Activated T-helper 2 cell treated with anti-CD3 and anti-CD28 coated beads, Interferon-gamma antibody, Interleukin-2, Interleukin-4, amounts not matched to agents 10 μg/mL and 5 μg/mL and 100 μg/mL, durations not matched to agents 14 hours and 24 hours and 36 hours (primary cell): ENCODE data around the gene TBX20. TPM values are rescaled to one million over a fixed set of nuclear protein-coding genes. Genes with fewer than 3 reads are reported as not detected.

Experiments
- DNase-seq: peaks from one replicate; pipeline ENCODE4 v3.0.0; 2021; ENCODE audit warnings: low spot score
- H3K27ac Mint-ChIP-seq: one replicate; pipeline ENCODE4 v1.8.0; 2021; ENCODE audit warnings: mixed read lengths
- H3K27me3 Mint-ChIP-seq: one replicate; pipeline ENCODE4 v1.8.0; 2021; ENCODE audit warnings: low read depth, mixed read lengths
- H3K36me3 Mint-ChIP-seq: one replicate; pipeline ENCODE4 v1.8.0; 2021; ENCODE audit warnings: low read depth, mixed read lengths
- H3K4me1 Mint-ChIP-seq: one replicate; pipeline ENCODE4 v1.8.0; 2021; ENCODE audit warnings: low read depth, mixed read lengths
- H3K4me3 Mint-ChIP-seq: one replicate; pipeline ENCODE4 v1.8.0; 2021; ENCODE audit warnings: low read depth, mild to moderate bottlenecking, moderate library complexity, mixed read lengths
- H3K9me3 Mint-ChIP-seq: one replicate; pipeline ENCODE4 v1.8.0; 2021; ENCODE audit warnings: mixed read lengths
- intact Hi-C: fragments of 100-400 bp; cut with micrococcal nuclease; formaldehyde crosslinking; loops from one replicate; pipeline ENCODE4 v1.15.1; 2023
- total RNA-seq: library from RNA; stranded (reverse); gene quantifications from 2 replicates; pipeline ENCODE4 v1.2.3, GENCODE V29; 2022

The TBX20 gene
- total RNA-seq = 0.11 and 0.39 TPM in 2 replicates

DNA sequence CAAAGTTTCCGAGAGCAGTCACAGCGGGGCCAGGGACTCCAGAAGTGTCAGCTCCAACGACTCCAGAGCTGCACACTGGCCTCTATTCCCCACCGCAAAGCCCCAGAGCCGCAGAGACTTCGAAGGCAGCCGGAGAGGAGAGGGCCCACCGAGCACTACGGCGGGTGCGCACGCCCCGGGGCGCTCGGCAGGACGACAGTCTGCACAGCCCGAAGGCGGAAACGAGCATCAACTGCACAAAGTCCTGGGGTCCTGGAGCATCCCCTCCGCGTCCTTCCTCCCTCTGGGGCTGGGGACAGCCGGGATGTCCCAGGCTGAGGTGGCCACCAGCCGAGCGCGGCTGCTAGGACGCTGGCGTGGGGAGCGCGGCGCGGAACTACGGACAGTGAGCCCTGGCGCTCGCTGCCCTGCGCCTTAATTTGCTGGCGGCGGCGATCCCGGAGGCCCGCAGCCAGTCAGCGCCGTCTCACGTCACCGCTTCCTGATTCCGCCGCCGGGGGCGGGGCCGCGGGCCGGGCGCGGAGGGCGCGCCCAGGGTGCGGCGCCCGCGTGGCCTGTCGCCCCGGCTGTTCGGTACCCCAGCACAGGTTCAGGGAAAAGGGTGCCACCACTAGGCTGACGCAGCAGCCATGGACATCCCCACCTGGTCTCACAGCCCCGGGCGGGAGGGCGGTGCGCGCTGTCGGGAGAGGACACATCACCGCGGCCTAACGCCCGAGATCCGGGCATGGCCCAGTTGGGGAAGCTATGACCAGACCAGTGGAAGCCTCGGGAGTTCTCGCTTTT lies at the start of gene TBX20:
Gene TBX20 (minus strand): TSS at position 391 of the 786 bp plus-strand sequence. CDS start 480 bp downstream, outside the sequence.
- peak within 1 kb of the TSS; percentile 71 for H3K4me3 Mint-ChIP-seq
- DNase-seq = peak; percentile 29
- H3K36me3 Mint-ChIP-seq = no peaks in the 10 kb centered on the region
- no peaks in the 10 kb centered on the region for H3K9me3 Mint-ChIP-seq
- H3K4me1 Mint-ChIP-seq = peaks cover 11% of the 10 kb centered on the region
- H3K27me3 Mint-ChIP-seq = peaks cover 86% of the 10 kb centered on the region
- no peak within 1 kb of the TSS for H3K27ac Mint-ChIP-seq
- intact Hi-C loops = loop anchor here (2.0 kb wide), 2 partner anchors 67 to 217 kb away; partner anchors contain the start of gene DPY19L1

- peaks cover 4% of the 10 kb centered on the region for H3K9me3 Mint-ChIP-seq
- H3K4me1 Mint-ChIP-seq = no peaks in the 10 kb centered on the region
- intact Hi-C loops = no loop called here
- no peak overlapping the region for H3K27ac Mint-ChIP-seq
- DNase-seq = no peak
- peaks cover 9% of the 10 kb centered on the region for H3K27me3 Mint-ChIP-seq
- H3K4me3 Mint-ChIP-seq = no peak overlapping the region
- H3K36me3 Mint-ChIP-seq = no peaks in the 10 kb centered on the region
Observed at GRCh38 chr7:35289376-35289775, 35.5 kb upstream of the TBX20 start.

- Mint-ChIP-seq H3K27me3 (peaks cover 5% of the 10 kb centered on the region), H3K9me3 (peaks cover 4% of the 10 kb centered on the region), H3K27ac (no peak overlapping the region), H3K4me1 (no peaks in the 10 kb centered on the region), H3K4me3 (no peak overlapping the region), H3K36me3 (no peaks in the 10 kb centered on the region)
- no peak for DNase-seq
- intact Hi-C loops = no loop called here
Observed at GRCh38 chr7:35286986-35287385, 33.1 kb upstream of the TBX20 start.

DNA sequence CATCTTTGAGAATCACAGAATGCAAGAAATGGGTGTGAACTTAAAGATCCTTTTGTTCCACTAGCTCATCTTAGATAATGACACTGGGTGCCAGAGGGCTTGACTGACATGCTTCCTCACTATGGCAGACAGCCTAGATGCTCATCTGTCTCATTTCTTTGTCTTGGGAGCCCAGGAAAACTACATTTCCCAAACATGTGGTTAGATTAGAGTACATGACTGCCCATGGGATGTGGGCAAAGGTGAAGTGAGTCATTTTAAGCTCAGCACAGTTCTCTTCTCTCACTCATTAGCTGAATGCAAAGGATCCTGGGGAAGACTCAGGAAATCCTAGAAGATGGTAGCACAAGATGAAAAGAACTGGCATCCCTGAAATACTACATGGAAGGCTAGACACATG lies 32.5 kb upstream of the TBX20 start:
- Mint-ChIP-seq H3K4me3 (no peak overlapping the region), H3K4me1 (no peaks in the 10 kb centered on the region), H3K27ac (no peak overlapping the region), H3K9me3 (peaks cover 4% of the 10 kb centered on the region), H3K27me3 (peaks cover 4% of the 10 kb centered on the region), H3K36me3 (no peaks in the 10 kb centered on the region)
- DNase-seq = no peak
- intact Hi-C loops = no loop called here

DNA sequence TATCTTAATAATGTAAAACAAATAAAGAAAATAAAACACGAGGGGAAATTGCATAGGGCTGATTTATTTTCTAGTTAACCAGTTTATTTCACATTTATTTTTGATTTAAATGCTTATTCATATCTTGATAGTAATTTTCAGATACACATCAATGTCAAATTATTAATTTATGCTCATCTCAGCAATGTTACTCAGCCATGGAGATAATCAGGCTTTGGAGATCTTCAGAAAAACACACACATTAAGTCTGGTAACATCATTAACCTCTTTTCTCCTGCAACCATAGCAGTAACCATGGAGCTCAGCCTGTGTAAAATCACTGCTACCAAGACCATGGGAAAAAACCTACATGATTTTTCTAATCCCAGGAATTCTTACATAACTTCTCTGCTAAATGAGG lies 31.9 kb upstream of the TBX20 start:
- no peaks in the 10 kb centered on the region for H3K4me1 Mint-ChIP-seq
- DNase-seq = no peak
- no peak overlapping the region for H3K4me3 Mint-ChIP-seq
- H3K36me3 Mint-ChIP-seq = no peaks in the 10 kb centered on the region
- no peak overlapping the region for H3K27ac Mint-ChIP-seq
- intact Hi-C loops = no loop called here
- peaks cover 4% of the 10 kb centered on the region for H3K27me3 Mint-ChIP-seq
- H3K9me3 Mint-ChIP-seq = peaks cover 4% of the 10 kb centered on the region

- no peak for DNase-seq
- intact Hi-C loops = no loop called here
- Mint-ChIP-seq H3K36me3 (no peaks in the 10 kb centered on the region), H3K27ac (no peak overlapping the region), H3K27me3 (no peaks in the 10 kb centered on the region), H3K4me1 (no peaks in the 10 kb centered on the region), H3K9me3 (no peaks in the 10 kb centered on the region), H3K4me3 (no peak overlapping the region)
Observed at GRCh38 chr7:35280902-35281301, 27.0 kb upstream of the TBX20 start.

DNA sequence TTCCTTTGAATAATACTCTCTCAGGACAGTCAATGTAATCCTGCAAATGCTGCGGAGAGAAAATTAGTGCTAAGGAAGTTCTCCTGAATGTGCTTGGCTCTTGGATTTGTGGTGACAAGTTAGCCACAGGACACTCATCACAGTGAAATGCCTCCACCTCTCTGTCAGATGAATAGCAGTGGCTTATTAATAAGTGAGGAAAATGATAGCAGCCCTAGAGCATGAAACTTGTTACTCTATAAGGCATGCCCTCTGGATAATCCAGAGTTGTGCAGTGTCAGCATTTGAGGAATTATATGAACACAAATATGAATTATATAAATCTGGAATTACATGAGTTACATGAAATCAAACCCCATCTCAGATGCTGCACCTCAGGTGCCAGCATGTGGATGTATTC lies 23.5 kb upstream of the TBX20 start:
- Mint-ChIP-seq H3K27me3 (no peaks in the 10 kb centered on the region), H3K27ac (no peak overlapping the region), H3K4me3 (no peak overlapping the region), H3K4me1 (no peaks in the 10 kb centered on the region), H3K9me3 (no peaks in the 10 kb centered on the region), H3K36me3 (no peaks in the 10 kb centered on the region)
- DNase-seq = no peak
- intact Hi-C loops = no loop called here

- no peak for DNase-seq
- H3K27ac Mint-ChIP-seq = no peak overlapping the region
- H3K9me3 Mint-ChIP-seq = no peaks in the 10 kb centered on the region
- H3K27me3 Mint-ChIP-seq = peaks cover 12% of the 10 kb centered on the region
- intact Hi-C loops = no loop called here
- no peaks in the 10 kb centered on the region for H3K36me3 Mint-ChIP-seq
- no peak overlapping the region for H3K4me3 Mint-ChIP-seq
- H3K4me1 Mint-ChIP-seq = no peaks in the 10 kb centered on the region
Observed at GRCh38 chr7:35272246-35272645, 18.3 kb upstream of the TBX20 start.

GRCh38 chr7:35268953-35269352 lies 15.1 kb upstream of the TBX20 start:
- DNase-seq = no peak
- Mint-ChIP-seq H3K27ac (no peak overlapping the region), H3K36me3 (no peaks in the 10 kb centered on the region), H3K4me3 (no peak overlapping the region), H3K27me3 (peaks cover 24% of the 10 kb centered on the region), H3K9me3 (no peaks in the 10 kb centered on the region), H3K4me1 (no peaks in the 10 kb centered on the region)
- intact Hi-C loops = no loop called here

GRCh38 chr7:35267411-35267810 lies 13.5 kb upstream of the TBX20 start:
- no peak for DNase-seq
- Mint-ChIP-seq H3K27me3 (peaks cover 37% of the 10 kb centered on the region), H3K27ac (no peak overlapping the region), H3K36me3 (no peaks in the 10 kb centered on the region), H3K4me1 (no peaks in the 10 kb centered on the region), H3K9me3 (no peaks in the 10 kb centered on the region), H3K4me3 (no peak overlapping the region)
- intact Hi-C loops = no loop called here

GRCh38 chr7:35263396-35263795 lies 9.5 kb upstream of the TBX20 start:
- Mint-ChIP-seq H3K9me3 (no peaks in the 10 kb centered on the region), H3K27me3 (peaks cover 65% of the 10 kb centered on the region), H3K4me3 (no peak overlapping the region), H3K36me3 (no peaks in the 10 kb centered on the region), H3K27ac (no peak overlapping the region), H3K4me1 (peaks cover 2% of the 10 kb centered on the region)
- no peak for DNase-seq
- intact Hi-C loops = no loop called here

DNA sequence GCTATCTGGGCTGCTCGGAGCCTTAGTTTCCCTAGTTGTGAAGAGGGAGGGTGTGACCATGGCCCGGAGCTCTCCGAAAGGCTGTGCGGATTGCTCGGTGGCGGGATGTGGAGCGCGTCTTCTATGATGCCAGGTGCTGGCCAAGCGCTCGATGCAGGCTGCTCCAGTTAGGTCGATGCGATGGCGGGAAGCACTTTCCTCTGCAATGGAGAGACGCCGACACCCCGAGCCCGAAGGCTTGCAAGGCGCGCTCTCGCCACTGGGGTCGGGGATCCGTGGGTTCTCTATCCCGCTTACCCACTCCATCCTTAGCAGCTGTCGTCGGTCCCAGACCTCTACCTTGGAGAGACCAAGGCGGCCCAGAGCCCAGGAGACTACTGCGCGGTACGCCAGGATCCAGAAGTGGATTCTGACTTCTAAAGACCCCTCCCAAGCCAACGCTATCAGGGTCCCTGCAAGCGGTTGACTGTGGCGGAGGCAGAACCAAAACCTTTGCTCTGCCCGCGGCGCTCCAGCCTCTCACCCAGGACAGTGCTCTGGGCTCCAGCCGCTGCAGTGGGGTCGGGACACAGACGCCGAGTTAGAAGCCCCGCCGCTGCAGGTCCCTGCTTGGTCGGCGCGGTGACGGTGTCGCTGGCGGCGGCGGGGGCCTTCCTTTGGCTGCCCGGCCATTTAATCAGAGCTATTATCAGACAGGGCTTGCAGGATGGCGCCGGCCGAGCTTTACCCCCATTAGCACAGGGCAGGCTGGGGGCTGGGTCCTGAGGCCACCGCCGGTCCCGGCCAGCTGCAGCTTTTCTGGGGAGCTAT lies 7.8 kb upstream of the TBX20 start:
- Mint-ChIP-seq H3K27ac (no peak overlapping the region), H3K4me1 (peaks cover 2% of the 10 kb centered on the region), H3K36me3 (no peaks in the 10 kb centered on the region), H3K4me3 (no peak overlapping the region), H3K27me3 (peaks cover 76% of the 10 kb centered on the region), H3K9me3 (no peaks in the 10 kb centered on the region)
- intact Hi-C loops = no loop called here
- no peak for DNase-seq

DNA sequence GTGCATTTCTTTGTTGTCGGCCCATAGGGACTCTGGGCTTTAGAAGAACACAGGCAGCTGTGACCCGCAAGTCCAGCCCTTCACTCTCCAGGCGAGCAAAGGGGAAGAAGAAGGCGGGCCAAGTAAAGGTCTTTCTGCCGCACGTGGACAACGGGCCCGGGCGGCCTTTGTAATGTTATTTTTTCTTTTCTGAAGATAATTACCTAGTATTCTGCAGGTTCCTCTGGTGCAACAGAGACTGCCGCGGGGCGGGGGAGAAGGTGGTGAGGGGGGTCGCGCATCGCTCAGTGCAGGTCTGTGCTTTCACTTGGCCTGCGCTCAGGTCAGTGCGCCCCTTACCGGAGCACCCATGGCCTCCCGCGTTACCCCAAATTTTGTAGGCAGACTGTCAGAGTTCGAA lies 7.1 kb upstream of the TBX20 start:
- Mint-ChIP-seq H3K9me3 (no peaks in the 10 kb centered on the region), H3K4me3 (no peak overlapping the region), H3K36me3 (no peaks in the 10 kb centered on the region), H3K4me1 (peaks cover 2% of the 10 kb centered on the region), H3K27ac (no peak overlapping the region), H3K27me3 (peaks cover 82% of the 10 kb centered on the region)
- intact Hi-C loops = no loop called here
- no peak for DNase-seq
